Subcutaneous adipose tissue (tissue), 4 donors: ENCODE data around the gene METTL26. TPM values are rescaled to one million over a fixed set of nuclear protein-coding genes. Genes with fewer than 3 reads are reported as not detected.

Source experiments
- CTCF ChIP-seq: fragments of 450-650 bp; IDR thresholded peaks from one replicate; pipeline ENCODE4 v1.5.1; 2016; ENCODE audit warnings: low read depth, mild to moderate bottlenecking, control low read depth, antibody characterized with exemption, moderate library complexity
- total RNA-seq, 4 donors: library from RNA; depleted of rRNA; stranded (reverse); fragments of >200 nt; gene quantifications; one replicate each; pipeline ENCODE4 v1.1.0, GENCODE V29; 2016

METTL26 gene
- total RNA-seq, 4 donors from 2014 or later: 72.2 to 199 (median 117) TPM

GRCh38 chr16:616733-617586 is 19.1 kb downstream of the METTL26 start:
- no peak for TF ChIP-seq CTCF

GRCh38 chr16:615122-615521 is 21.0 kb downstream of the METTL26 start:
- TF ChIP-seq CTCF: no peak

GRCh38 chr16:610513-611381 is 25.4 kb downstream of the METTL26 start:
- TF ChIP-seq CTCF: no peak

GRCh38 chr16:609984-610383 is 26.1 kb downstream of the METTL26 start:
- TF ChIP-seq CTCF: no peak

GRCh38 chr16:609316-609715 is 26.8 kb downstream of the METTL26 start:
- no peak for TF ChIP-seq CTCF

- no peak for TF ChIP-seq CTCF
These were observed 28.1 kb downstream of the METTL26 start for GRCh38 chr16:608019-608418.

GRCh38 chr16:606656-607307 is 29.3 kb downstream of the METTL26 start:
- TF ChIP-seq CTCF: no peak
